Measurements from ENCODE around the gene SOWAHB.

Gene SOWAHB

DNA sequence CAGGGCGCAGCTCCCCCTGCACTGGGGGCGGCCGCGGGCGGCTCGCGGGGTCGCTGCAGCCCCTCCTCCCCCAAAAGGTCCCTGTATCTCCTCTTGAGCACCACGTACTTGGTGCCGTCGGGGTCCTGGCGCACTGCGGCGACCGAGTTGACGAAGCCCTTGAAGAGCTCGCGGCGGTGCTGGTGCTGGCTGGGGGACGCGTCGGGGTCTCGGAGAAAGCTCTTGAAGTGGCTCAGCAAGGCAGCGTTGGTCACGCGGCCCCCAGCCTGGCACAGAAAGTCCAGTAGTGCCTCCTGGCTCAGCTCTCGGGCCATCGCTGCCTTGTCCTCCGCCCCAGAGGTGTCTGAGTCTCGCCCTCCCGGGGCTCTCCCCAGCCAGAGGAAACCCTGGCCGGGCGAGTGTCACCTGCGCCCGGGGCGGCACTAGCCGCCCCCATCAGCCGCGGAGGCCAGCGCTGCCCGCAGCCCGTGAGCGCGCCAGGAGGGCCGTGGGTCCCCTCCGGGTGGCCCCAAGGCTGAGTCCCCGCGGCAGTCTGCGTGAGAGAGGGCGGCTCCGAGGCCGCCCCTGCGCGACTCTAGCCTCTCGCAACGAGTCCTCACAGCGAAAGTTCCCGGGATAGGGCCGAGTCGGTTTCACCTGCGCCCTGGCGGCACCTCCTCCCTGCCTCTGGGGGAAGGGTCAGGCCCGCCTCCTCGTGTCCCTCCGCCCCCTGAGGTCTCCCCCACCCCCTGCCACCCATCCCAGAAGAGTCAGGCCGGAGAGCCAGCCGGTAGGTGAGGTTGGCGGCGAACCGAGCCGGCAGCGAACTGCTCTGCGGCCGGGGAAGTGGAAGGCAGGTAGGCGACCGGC is at the start of gene SOWAHB:
TSS of gene SOWAHB (minus strand) at position 609 of the 849 bp plus-strand sequence. CDS start at position 314, 295 bp downstream.
- DNase-seq, result no peak

DNA sequence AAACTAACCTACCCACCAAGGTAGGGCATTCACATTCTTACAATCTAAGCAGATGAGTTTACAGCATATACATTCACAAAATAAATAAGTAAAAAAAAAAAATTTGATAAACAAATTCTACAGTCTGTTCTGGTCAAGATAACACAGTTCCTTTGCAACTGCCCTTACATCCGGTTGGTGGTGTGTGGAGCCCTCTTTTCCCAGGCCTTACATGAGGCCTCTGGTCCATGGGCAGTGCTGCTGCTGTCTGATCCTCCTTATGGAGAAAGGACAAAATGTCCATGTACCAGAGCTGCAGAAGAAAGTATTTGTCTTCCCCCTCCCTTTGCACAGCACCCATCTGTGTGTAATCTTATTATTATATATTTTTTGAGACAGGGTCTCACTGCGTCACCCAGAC is 49.4 kb upstream of the SOWAHB start:
- no peak for DNase-seq

- DNase-seq, result no peak
Observed at GRCh38 chr4:76943790-76944189, 45.8 kb upstream of the SOWAHB start.

GRCh38 chr4:76943129-76943620 is 45.2 kb upstream of the SOWAHB start:
- DNase-seq, result no peak

DNA sequence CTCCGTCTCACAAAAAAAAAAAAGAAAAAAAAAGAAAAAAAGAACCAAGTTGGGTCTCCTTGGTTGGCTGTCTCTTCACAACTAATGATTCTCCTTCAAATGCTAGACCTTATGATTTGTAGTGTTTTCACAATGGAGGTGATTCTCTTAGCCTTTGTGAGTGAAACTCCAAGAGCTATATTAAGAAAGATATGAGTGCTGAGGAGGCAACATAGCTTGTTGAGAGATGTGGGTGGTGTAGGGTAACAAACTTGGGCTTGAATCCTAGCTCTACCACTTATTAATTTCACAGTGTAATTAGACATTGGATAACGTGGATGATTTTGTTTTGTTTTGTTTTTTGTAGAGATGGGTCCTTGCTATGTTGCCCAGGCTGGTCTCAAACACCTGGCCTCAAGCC is 41.2 kb upstream of the SOWAHB start:
- no peak for DNase-seq

DNA sequence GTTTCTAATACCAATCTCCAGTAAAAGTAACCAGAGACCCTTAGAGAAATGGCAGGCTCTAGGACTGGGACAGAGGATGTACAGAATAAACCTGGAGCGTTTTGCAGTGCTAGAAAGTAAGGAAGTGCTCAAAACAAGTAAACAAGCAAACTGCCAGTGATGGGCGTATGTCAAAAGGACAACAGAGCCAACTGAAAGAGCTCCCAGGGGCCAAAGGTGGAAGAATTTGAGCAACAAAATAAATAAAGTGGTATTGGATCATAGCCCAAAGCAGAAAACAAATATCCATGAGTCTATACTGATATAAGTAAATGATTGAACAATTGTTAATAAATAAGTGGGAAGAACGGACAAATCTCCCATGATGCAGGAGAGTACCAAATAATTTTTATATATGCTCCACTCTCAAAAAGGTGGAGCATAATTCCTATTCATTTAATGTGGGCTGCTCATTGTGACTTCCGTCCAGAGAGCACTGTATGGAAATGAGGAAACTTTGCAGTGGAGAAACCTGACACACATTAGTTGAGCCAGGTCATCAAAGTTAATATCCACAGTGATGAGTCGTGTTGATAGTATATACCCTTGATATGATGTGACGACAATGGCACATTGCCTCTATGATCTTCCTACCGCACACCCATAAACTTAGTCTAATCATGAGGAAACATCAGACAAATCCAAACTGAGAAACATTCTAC is 33.8 kb upstream of the SOWAHB start:
- no peak for DNase-seq

DNA sequence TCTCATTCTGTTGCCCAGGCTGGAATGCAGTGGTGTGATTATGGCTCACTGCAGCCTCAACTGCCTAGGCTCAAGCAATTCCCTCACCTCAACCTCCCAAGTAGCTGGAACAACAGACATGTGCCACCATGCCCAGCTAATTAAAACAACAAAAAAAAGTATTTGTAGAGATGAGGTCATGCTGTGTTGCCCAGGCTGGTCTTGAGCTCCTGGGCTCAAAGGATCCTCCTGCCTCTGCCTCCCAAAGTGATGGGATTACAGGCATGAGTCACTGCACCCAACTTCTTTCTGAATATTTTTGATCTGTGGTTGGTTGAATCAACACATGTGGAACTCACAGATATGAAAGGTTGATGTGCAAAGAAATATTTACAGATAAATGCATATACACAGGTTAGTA is 33.1 kb upstream of the SOWAHB start:
- no peak for DNase-seq

DNA sequence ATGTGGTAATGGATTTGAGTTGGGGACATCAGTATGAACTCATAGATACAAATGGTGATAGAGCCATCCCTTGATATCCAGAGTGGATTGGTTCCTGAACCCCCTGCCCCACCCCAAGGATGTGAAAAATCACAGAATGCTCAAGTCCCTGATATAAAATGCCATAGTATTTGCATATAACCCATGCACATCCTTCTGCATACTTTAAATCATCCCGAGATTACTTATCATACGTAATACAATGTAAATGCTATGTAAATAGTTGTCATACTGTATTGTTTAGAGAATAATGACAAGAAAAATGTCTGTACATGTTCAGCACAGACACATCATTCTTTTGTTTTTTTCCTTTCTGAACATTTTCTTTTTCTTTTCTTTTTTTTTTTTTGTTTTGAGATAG is 32.7 kb upstream of the SOWAHB start:
- DNase-seq, result no peak

DNA sequence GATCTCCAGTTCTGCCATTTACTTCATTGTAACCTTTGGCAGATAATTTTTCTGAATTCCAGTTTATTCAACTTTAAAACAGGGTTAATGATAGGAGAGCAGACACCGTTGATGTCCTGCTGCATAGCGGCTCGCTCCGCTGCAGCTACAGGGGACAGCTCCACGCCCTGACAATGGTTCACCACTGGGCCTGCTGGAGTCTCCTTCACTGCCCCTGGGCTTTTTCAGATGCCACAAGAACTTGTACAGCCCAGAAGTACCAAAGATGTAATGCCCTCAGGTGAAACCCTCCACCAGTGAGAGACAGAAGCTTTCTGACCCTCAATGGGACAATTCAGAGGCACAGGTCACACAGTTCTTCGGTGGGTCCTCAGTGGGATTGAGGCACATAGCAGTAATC is 28.9 kb upstream of the SOWAHB start:
- DNase-seq, result no peak

DNA sequence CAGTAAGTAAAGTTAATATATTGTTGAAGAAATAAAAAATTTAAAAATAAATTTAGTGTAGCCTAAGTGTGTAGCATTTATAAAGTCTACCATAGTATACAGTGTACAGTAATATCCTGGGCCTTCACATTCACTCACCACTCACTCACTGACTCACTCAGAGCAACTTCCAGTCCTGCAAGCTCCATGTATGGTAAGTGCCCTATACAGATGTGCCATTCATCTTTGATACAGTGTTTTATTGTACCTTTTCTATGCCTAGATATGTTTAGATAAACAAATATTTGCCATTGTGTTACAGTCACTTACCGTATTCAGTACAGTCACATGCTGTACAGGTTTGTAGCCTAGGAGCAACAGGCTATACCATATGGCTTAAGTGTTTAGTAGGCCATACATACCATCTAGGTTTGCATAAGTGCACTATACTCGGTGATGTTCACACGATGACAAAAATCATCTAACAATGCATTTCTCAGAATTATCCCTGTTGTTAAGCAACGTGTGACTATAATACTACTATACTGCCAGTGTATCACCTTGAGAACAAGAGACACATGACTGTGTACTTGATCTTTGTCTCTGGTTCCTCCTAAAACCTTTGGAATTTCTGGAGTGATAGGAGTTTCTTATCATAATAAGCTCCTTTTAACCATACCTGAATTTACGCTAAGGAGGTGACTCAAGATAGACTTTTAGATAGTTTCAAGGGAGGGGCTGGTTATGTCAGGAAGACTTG is 25.8 kb upstream of the SOWAHB start:
- DNase-seq, result no peak

DNA sequence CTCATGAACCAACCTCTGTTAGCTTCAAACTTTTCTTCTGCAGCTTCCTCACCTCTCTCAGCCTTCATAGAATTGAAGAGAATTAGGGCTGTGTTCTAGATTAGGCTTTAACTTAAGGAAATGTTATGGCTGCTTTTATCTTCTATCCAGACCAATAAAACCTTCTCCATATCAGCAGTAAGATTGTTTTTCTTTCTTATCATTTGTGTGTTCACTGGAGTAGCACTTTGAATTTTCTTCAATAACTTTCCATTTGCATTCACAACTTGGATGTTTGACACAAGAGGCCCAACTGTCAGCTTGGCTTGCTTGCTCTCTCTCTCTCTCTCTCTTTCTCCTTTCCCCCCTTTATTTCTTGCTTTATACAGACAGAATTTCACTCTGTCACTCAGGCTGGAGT is 22.8 kb upstream of the SOWAHB start:
- DNase-seq, result no peak

GRCh38 chr4:76909711-76910110 is 11.8 kb upstream of the SOWAHB start:
- no peak for DNase-seq

DNA sequence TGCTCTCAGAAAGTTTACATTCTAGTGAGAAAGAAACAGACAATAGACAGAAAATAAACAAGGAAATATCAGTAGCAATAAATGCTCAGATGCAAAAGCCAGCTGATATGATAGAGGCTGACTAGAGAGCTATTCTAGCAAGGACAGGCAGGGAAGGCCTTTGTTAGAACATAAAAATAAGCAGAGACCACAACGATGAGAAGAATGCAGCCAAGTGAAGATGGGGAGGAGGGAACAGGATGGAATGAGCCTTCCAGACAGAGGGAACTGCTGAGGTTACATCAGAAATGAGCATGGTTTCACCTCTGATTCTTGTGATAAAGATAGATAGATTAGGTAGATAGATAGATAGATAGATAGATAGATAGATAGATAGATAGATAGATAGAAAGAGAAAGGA is 7.6 kb upstream of the SOWAHB start:
- DNase-seq, result no peak

DNA sequence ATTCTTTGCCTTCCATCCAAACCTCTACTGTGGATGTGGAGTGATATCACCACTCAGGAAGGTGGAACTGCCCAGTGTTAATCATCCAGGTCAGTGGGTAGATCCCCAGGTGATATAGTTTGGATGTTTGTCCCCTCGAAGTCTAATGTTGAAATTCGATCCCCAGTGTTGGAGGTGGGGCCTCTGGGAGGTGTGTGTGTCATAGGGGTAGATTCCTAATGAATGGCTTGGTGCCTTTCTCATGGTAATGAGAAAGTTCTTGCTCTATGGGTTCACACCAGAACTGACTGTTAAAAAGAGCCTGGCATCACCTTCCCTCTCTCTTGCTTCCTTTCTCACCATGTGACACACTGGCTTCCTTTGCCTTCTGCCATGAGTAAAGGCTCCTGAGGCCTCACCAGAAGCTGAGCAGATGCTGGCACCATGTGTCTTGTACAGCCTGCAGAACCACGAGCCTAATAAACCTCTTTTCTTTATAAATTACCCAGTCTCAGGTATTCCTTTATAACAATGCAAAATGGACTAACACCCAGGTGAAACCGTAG is 6.8 kb upstream of the SOWAHB start:
- no peak for DNase-seq

DNA sequence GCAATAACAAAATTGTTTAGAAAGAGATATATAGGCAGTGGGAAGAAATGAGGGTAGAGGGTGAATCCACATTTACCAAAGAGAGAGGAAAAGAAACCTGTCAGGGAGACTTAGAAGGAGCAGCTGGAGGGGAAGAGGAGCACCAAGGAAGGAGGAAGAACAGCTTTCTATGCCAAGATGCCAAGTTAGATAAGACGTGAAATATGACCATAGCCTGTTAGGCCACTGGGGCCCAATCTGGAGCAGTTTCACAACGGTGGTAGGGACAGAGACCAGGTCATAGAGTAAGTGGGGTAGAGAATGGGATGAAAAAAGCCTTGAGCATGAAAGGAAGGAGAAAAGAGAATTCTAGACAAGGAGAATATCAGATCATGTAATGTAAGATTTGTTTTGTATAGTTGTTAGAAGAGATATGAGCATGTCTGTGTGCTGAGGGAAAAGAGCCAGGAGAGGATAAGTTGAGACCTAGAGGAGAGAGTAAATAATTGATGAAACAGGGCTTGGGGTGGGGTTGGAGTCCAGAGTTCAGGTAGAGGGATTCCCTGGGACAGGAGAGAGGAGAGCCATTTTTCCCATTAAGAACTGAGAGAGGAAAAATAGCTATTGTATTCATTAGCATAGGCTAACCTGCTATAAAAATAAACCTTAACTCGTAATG is 4.4 kb upstream of the SOWAHB start:
- no peak for DNase-seq

DNA sequence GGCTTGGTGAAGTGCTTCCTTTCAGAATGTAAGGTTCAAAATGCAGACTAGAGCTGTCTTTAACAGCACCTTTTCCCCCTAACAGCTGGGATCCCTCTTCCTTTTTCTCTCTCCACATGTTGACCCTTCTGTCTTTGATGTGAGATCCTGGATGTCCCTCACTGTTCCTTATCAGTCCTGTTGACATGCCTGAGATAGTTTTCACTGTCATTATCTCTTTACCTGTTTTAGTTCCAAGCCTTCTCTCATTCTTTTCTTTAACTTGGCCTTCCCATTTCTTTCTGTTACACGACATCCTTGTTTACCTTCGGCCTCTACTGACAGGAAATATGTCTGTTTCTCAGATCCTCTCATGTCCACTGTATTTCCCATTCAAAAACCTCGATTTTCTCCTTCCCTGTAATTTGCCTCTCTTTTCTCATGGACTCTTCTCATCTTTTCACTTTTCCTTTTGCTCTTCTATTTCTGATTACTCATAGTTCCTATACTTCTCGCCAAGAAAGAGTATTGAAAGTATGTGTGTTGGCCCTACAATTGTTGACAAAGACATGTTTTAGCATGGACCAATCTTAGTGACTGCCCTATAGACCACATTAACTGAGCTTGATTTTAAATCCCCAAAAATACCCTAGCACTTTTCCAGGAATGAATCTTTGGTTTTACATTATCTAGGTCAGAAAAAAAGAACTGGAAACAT is 1.2 kb upstream of the SOWAHB start:
- no peak for DNase-seq

- DNase-seq, result no peak
Observed at GRCh38 chr4:76898385-76898692, 395 bp upstream of the SOWAHB start.

GRCh38 chr4:76896614-76897535 is 1.1 kb downstream of the SOWAHB start:
- no peak for DNase-seq

- no peak for DNase-seq
Observed at GRCh38 chr4:76896048-76896447, 1.9 kb downstream of the SOWAHB start.

DNA sequence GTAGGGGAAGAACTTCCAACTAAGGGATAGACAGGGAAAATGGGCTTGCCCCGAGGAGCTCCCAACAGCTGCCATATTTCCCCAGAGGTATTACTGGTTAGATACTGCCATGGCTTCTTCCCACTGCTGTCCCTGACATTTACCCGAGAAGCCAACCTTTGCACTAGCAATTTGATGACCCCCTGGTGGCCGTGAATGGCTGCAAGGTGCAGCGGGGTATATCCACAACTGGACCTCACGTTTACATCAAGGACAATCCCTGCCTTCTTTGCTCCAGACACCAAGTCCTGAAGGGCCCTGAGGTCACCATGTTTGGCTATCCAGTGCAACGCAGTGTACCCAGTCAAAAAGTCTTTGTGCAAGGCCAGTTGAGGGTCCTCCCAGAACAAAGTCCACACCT is 2.3 kb downstream of the SOWAHB start:
- DNase-seq, result no peak
